Astrocyte (in vitro differentiated cells and primary cell): ENCODE measurements around the gene FGFR3.

Source experiments
- CTCF ChIP-seq: IDR thresholded peaks from 2 replicates; pipeline ENCODE4 v1.5.1; 2011; ENCODE audit warnings: low read depth, mild to moderate bottlenecking, inconsistent platforms, low read length, moderate library complexity; ENCODE audit not compliant: insufficient read depth
- EZH2 ChIP-seq: IDR thresholded peaks from 2 replicates; pipeline ENCODE4 v1.6.1; 2012; ENCODE audit warnings: mild to moderate bottlenecking, low read length, inconsistent platforms; ENCODE audit not compliant: insufficient read depth

- TF ChIP-seq CTCF (no peak), EZH2 (no peak)
Measured at GRCh38 chr4:1745165-1745564, 47.9 kb upstream of the FGFR3 start.
